HG02973 (cell line): Measurements from ENCODE around the gene CECR2.

ENCODE experiments used
- ATAC-seq: cut with Tn5 transposase; IDR thresholded peaks from one replicate; pipeline ENCODE4 v1.9.1; 2021; ENCODE audit warnings: moderate library complexity; ENCODE audit not compliant: unreplicated experiment

Gene CECR2

DNA sequence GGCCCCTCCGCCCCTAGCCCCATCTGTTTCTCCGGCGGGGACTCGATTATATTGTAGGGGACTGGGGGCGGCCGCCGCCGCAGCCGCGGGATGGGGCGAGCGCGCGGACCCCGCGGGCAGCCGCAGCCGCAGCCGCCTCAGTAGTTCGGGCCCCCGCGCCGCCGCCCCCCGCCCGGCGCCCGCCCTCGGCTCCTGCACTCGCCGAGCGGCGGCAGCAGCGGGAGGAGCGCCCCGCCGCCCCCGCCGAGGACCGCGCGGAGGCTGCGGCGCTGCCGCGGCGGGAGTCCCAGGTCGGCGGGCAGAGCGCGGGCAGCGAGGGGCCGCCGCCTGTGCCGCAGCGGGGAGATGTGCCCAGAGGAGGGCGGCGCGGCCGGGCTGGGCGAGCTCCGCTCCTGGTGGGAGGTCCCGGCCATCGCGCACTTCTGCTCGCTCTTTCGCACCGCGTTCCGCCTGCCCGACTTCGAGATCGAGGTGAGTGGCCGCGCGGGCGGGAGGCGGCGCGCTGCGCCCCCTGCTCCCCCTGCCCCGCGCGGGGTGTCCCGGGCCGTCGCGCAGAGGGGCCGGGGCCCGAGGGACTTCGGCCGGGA, at the start of gene CECR2:
TSS of gene CECR2 (plus strand) at position 22 of the 587 bp plus-strand sequence. CDS start at position 346, 324 bp downstream.
- ATAC-seq: no peak

DNA sequence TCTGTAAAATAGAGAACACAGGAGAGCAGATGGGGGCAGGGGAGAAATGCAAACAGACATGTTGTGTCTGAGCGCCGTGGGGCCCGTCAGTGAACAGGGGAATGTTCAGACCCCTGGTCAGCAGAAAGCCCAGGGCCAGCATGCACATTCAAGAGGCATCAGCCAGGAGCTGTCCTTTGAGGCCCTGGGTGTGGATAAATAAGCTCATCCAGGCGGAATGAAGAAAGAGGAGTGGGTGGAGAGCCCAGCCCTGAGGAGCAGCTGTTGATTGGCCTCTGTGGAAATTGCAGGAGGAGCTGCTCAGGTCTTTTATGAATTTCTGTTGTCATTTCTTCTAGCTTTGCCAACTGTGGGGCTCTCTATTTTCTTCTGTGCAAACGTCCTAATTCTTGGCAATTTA, 49.7 kb upstream of the CECR2 start:
- no peak for ATAC-seq

DNA sequence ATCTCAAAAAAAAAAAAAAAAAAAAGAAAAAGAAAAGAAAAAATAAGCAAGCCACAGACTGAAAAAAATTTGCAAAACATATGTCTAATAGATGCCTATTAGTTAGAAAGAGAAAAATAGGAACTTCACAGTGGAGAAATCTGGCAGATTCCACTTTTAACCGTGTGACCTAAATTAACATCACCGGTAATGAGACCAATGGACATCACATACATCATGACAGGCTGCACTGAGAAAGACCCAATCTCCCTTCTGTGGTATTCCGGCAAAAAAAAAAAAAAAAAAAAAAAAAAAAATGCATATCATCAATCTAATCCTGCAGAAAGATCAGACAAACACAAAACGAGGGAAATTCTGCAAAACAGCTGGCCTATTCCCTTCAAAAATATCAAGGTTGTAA, 46.7 kb upstream of the CECR2 start:
- ATAC-seq: no peak

GRCh38 chr22:17331690-17332089, 37.6 kb upstream of the CECR2 start:
- no peak for ATAC-seq

- ATAC-seq: no peak
These were observed 37.0 kb upstream of the CECR2 start for GRCh38 chr22:17332109-17332800.

DNA sequence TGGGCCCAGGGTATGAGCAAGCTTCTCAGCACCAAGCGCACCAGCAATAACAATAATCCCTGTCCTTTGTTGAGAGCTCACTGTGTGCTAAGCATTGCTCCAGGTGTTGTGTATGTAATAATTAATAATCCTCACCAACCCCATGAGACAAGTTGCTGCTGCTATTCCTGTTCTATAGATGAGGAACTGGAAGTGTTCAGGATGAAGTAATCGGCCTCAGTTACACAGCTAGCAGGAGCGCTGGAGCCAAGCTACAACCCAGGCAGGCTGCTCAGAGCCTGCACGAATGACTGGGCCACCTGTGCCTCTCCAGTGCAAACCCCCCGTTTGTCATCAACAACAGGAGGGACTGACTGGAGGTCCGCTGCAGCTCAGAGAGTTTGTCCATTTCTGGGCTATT, 35.2 kb upstream of the CECR2 start:
- no peak for ATAC-seq

DNA sequence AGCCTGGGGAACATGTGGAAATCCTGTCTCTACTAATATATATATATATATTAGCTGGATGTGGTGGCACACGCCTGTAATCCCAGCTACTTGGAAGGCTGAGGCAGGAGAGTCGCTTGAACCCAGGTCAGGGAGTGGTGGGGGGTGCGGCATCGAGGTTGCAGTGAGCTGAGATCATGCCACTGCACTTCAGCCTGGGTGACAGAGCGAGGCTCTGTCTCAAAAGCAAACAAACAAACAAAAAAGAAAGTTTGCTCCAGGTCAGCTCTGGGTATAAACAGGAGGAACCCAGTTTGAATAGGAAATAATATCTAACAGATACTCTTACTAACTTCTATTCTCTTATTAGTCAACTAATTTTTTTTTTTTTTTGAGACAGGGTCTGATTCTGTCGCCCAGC, 34.3 kb upstream of the CECR2 start:
- ATAC-seq: no peak

- no peak for ATAC-seq
These were observed 33.2 kb upstream of the CECR2 start for GRCh38 chr22:17336061-17336460.

DNA sequence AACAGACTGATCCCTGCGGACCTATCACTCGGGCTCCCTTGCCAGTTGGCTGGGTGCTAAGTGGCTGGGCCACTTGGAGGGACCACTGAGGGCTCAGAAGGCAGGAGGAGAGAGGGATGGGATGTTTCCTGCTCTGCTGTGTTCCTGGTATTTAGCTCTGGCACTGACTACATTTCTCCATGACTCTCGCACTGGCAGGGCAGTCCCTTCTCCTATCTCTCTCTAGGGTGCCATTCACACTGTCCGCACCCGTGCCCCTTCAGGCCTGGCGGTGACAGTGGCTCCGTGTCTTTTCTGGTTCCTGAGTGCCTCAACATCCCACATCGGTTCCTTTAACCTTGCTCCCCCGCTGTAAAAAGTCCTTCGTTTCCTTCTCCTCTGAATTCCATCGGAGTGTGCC, 31.6 kb upstream of the CECR2 start:
- ATAC-seq: no peak

DNA sequence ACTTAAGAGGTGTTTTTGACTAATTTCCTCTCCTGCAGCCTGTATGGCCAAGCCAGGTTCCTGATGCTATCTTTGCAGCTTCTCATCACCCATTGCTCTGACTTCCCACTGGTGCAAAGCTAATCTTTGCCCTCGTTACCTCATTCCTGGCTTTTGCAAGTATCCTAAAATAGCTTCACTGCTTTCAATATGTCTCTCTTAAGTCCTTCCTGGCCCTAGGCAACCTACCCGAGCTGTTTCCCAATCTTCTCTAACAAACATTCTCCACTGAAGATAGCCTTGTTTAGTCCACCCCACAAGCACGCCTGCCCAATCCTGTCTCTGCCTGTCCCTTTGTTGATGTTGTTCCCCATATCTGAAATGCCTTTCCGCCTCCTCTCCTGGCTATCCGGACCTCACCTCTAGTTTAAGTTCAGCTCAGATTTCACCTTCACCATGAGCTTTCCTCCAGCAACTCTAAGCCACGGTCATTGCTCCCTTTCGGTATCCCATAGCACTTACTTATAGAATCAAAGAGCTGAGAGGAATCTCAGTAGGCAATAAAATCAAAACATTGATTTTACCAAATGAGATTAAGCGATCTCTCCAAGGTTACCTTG, 30.1 kb upstream of the CECR2 start:
- no peak for ATAC-seq

GRCh38 chr22:17342361-17342760, 26.9 kb upstream of the CECR2 start:
- no peak for ATAC-seq

DNA sequence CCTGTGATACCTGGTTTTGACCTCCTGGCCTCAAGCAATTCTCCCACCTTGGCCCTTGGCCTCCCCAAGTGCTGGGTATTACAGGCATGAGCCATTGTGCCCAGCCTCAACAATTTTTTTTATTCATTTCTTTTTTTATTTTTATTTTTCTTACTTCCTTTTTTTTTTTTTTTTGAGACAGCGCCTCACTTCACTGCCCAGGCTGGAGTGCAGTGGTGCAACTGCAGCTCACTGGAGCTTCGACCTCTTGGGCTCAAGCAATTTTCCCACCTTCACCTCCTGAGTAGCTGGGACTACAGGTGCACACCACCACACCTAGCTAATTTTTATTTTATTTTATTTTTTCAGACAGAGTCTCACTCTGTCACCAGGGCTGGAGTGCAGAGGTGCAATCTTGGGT, 25.5 kb upstream of the CECR2 start:
- ATAC-seq: no peak

- ATAC-seq: no peak
These were observed 22.7 kb upstream of the CECR2 start for GRCh38 chr22:17346578-17346977.

- ATAC-seq: no peak
These were observed 21.5 kb upstream of the CECR2 start for GRCh38 chr22:17347724-17348123.

DNA sequence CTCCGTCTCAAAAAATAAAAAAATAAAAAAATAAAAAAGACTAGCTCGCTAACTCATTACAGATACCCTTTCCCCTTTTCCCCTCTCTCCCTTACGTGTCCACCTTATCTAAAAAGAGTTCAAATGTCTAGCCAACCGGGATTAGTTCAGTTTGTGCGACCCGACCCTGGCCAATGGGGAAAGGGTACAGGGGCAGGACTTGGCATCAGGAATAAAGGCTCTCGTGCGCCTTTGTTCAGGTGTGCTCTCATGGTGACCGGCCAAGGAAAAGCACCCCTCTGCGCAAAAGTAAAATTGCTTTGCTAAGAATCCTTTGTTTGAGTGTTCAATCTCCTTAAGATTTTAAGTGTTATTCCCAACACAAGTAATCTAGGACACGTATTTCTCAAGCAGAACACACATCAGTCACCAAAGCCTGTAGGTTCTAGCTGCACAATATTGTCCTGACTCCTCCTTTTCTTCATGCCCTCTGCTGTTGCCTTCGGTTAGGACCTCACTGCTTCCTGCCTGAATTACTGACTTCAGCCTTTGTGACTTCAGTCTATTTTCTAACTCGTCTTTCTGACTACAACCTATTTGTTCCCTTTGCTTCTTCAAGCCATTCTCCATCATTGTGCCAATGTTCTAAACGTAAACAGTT, 20.7 kb upstream of the CECR2 start:
- no peak for ATAC-seq

GRCh38 chr22:17349172-17349571, 20.1 kb upstream of the CECR2 start:
- ATAC-seq: no peak

GRCh38 chr22:17350292-17350691, 19.0 kb upstream of the CECR2 start:
- no peak for ATAC-seq

- no peak for ATAC-seq
These were observed 16.5 kb upstream of the CECR2 start for GRCh38 chr22:17352798-17353197.

DNA sequence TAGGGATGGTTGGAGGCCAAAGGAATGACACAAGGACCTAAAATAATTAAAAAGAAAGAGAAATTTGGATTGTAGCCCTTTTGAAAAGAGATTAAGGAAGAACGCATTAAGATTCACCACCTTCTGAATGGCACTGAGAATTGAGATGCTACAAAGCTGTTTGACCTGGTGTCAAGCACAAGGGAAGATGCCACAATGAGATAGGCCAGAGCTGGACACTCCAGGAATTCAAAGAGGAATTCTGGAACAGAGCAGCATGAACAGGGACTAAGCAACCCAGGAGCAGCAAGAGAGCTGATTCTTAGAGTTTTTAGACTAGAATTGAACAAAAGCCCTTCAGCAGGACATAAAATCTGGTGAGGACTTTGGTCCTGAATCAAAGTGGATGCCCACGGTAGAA, 11.6 kb upstream of the CECR2 start:
- ATAC-seq: no peak

- no peak for ATAC-seq
These were observed 10.8 kb upstream of the CECR2 start for GRCh38 chr22:17358415-17358814.

GRCh38 chr22:17359501-17359900, 9.8 kb upstream of the CECR2 start:
- ATAC-seq: no peak

DNA sequence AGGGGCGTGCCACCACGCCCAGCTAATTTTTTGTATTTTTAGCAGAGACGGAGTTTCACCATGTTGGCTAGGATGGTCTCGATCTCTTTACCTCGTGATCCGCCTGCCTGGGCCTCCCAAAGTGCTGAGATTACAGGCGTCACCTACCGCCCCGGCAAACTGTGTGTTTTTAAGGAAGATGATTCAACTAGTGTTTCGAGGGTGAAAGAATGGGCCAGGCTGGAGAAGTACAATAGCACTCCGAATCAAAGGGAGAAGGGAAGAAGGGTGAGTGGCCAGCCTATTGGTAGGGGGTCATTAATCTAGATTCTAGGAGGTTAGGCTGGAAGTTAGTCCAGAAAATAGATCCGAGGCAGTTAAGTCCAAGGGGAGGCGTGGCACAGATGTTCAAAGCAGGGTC, 2.9 kb upstream of the CECR2 start:
- ATAC-seq: no peak
